HG03097 (cell line): ENCODE data around the gene CLCN5.
"Not testable (repeated sequence)": the region's sequence is repeated elsewhere in the genome, so short reads cannot be mapped to it uniquely, and the experiment has no call there.

Experiments
- ATAC-seq: cut with Tn5 transposase; IDR thresholded peaks from one replicate; pipeline ENCODE4 v1.9.1; 2021; ENCODE audit not compliant: unreplicated experiment, low FRiP score

CLCN5 gene

DNA sequence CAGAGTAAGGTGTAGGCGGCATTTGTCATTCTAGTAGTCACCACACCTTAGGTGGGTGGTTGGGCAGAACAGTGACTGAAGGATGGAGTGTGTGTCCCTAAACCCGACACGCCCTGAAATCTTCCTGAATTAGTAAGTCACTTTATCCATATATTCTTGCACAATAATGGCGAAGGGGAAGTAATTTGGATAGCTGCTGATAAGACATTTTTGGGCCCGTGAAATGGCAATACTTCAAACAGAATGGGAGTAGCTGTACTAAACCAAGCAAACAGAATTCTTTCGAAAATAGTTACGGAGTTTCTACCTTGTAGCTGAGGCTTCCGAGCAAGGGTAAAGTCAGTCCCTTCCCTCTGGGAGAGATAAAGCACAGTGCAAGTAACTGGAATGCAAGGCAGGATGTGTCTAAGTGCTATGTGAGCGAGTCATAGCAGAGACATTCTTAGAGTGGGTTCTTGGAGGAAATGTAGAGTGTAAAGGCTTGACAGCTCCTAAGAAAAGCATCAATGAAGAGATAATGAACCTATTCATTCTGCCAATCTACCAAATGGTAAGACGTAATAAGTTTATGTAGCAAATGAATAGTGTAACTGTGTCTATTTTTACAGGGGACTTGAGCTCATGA, 72.8 kb downstream of the CLCN5 start:
- no peak for ATAC-seq

DNA sequence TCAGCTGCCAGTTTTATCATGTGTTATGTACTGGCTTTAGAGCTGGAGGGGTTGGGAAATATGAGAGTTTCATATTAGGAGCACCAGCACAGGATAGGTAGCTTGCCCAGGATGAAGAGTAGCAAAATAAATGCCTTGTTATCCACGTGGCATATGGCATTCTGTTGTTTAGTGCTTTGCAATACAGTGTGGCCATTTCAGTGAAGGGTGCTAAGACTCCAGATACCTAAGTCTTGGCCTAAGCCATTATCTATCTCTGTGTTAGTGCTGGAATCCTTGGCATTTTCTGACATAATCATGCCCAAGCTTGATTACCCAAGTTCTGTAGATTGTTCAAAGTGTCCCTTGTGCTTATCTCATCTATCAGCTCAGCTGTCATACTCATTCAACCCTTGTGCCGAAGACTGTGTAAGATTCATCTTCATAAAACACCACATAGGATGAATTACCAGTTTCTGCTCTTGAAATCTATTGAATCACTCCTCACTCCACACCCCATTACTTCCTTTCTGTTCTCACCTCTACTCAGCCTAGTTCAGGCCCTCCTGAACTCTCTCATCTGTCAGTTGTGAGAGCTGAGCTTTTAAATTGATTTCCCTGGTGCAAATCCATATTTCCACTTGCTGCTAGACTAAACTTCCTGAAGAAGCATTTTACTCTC, 73.5 kb downstream of the CLCN5 start:
- ATAC-seq: no peak

DNA sequence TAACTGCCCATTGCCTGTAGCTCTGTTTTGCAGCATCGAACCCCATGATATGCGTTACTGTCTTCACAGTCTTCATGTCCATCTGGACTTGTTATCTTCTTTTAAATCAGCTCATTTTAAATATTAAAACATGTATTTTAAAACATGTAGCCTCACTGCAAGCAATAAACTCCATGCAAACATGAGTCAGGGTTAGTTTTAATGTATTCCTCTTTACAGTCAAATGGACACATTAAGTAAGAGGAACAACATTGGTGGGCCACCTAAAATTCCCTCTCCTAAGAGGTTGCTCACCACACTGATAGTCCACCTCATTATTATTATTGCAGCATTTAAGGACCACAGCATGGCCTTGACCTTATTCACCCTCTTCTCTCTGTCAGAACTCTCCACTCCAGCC, 74.1 kb downstream of the CLCN5 start:
- no peak for ATAC-seq

DNA sequence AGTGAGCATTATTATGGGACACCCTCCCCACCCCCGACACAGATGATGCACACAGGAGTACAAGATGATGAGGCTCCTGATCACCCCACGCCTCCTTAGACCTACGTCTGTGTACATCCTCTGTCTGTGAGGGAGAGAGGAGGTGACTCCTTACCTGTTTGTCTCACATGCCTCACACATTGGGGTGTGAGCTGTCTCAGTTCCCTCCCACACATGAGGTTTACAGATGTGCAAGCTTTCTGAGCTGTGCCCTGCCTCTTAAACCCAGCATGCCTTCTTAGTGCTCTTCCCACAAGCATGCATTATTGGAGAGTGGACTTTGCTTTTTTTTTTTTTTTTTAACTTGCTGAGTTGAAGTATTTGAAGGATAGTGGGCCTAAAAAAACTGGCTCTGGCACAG, 76.7 kb downstream of the CLCN5 start:
- ATAC-seq: no peak

DNA sequence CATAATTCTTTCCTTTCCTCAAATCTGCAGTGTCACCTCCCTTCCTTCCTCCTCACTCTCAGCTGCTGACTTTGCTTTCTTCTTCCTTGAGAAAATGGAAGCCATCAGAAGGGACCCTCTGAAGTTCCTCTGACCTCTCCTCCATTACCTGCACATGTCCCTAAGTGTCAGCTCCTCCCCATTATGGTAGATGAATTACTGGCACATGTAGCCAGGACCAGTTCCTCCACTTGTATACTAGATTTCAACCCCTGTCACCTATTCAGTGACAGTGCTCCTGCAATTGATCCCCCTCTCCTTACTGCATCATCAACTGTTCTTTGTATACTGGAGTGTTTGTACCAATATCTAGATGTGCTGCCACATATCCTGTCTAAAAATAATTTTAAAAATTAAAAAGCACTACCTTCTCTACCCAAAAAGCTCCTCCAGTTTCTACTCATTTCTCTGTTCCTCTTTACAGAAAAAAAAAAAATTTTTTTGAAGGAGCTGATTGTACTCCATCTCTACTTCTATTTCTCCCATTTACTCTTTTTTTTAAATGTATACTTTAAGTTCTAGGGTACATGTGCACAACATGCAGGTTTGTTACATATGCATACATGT, 78.6 kb downstream of the CLCN5 start:
- no peak for ATAC-seq

DNA sequence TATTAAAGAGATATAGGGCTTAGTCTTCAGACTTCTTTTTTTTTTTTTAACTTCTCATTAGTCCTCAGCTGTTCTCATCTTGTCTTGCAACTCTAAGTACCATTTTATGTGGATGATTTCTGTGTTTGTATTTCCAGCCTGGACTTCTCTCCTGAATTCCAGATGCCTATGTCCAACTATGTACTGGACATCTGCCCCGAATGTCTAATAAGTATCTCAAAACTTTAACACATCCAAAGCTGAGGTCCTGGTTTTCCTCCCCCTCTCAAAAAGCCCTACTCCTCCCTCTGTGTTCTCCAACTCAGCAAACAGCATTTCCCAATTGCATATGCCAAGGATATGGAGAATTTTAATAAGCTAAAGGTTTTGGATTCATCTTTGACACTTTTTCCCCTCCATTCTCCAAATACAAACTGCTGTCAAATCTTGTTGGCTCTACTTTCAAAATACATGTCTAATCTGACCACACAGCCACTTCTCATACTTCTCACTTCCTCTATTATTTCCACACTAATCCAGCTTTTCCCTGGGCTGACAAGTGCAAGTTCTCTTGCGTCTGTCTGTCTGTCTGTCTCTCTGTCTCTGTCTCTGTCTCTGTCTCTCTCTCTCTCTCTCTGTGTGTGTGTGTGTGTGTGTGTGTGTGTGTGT, 79.8 kb downstream of the CLCN5 start:
- no peak for ATAC-seq

DNA sequence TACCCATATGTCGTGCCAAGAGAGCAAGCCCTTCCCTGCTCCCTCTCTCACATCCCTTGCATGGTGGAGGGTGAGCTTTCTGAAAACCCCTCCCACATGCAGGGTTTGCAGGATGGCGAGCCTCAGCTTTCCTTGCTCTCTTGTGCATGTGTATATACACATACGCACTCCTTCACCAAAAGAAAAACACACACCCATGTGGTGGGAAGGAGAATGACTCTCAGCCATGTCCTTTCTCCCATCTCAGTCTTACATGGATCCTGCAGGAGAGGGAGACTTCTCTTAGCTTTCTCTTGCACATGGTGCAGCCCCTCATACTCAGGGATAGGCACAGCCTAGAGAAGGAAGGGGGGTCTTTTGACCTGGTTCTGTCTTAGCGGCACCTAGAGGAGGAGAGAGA, 81.1 kb downstream of the CLCN5 start:
- ATAC-seq: no peak

DNA sequence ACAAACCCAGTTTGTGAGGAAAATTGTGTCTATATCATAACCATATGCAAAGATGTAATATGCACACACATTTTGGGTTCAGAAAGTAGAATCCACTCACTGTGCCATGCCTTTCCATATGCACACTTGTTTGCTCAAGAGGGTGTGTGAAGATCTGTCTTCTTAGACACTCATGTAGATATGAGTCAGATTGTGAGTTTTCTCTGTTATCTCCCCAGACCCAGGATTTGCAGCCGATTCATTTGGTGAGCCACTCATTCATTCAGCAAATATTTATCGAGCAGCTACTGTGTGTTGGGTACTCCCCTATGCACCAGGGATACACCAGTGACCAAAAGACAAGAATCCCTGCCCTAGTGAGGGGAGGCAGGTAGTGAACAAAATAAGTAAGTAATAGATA, 81.5 kb downstream of the CLCN5 start:
- ATAC-seq: no peak

DNA sequence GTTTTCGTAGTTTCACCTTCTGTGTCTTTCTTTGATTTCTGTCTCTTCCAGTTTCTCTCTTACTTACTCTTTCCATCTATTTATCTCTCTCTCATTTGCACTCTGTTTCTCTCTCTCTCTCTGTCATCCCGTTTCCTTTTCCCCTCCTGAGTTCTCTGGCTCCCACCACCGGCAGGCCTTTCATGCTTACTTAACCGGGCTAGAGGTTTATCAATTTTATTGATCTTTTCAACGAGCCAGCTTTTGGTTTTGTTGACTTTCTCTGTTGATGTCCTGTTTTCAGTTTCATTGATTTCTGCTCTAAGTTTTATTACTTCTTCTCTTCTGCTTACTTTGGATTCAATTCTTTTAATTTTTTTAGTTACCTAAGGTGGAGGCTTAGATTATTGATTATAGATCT, 103.2 kb downstream of the CLCN5 start:
- ATAC-seq: not testable (repeated sequence)

DNA sequence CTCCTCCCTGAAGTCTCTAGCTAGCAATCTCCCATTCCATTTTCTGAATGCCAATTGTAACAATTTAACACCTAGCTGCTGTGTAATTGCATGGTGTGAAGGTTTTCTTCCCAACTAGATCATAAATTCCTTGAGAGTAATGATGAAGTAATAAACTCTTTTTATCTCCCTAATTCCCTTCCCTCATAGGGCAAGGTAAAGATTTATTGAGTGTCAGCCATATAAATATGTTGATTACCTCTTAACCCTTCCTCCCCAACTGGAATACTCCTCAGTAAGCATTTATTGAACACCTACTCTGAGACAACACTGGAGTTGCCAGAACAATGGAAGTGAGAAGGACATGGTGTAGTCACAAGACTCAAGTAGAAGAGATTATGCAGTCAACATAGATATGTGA, 112.7 kb downstream of the CLCN5 start:
- ATAC-seq: no peak

DNA sequence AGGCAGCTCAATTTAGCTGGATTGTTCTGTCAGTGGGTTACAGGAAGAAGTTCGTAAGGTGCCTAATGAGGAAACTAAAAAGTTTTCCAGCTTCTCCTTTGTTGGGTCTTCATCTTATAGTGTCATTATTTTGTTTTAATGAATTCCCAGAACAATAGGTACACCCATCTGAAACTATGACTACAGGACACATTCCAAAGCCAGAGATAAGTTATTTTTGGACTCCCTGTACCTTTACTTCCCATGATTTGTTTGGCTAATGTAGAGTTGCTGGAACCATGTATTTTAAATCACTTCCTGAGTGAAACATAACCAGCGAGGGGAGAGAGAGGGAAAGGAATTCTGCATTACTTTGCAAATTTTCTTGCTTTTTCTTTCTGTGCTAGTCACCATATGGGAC, 114.0 kb downstream of the CLCN5 start:
- ATAC-seq: no peak

DNA sequence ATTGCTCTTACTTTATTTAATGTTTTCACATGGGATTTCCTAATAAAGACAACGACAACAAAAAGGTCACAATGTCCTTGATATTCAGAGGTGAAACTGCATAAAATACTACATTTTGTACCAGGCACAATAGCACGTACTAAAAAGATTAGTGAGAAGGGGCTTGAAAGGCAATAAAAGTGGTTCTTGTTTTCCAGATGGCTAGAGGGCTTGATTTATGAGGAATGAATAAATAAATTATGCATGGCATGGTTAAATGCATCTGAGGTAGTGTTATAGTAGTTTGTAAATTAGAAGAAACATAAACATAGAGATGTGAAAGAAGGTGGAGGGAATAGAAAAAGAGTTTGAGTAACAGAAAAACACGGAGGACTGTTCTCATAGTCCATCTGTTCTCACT, 123.4 kb downstream of the CLCN5 start:
- no peak for ATAC-seq

DNA sequence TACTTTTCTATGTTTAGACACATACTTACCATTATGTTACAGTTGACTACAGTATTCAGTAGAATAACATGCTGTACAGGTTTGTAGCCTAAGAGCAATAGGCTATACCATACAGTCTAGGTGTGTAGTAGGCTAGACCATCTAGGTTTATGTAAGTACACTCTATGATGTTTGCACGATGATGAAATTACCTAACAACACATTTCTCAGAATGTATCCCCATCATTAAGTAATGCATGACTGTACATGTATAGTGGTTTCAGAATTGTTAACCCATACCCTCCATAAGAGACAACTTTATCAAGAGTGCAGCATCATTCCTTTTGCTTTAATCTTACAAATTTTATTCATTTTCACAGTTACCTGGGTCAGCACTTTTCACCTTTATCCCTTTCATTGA, 126.8 kb downstream of the CLCN5 start:
- ATAC-seq: no peak

DNA sequence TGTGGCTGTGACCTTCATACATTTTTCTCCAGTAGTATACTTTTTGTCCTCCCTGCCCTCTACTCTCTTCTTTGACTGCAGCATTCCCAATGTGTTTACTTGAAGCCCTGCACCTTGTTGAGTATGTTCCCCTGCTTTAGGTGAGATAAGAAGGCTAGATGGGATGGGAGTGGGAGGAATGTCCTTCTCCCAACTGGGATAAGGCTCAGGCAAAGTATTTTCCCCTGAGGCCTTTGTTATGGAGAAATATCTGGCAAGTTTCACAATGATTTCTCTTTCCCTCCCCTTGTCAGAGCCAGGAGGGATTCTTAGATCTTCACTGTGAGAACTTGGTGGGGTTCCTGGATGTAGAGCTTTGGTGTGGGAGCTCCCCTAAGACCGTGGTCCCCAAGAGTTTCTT, 131.8 kb downstream of the CLCN5 start:
- no peak for ATAC-seq

DNA sequence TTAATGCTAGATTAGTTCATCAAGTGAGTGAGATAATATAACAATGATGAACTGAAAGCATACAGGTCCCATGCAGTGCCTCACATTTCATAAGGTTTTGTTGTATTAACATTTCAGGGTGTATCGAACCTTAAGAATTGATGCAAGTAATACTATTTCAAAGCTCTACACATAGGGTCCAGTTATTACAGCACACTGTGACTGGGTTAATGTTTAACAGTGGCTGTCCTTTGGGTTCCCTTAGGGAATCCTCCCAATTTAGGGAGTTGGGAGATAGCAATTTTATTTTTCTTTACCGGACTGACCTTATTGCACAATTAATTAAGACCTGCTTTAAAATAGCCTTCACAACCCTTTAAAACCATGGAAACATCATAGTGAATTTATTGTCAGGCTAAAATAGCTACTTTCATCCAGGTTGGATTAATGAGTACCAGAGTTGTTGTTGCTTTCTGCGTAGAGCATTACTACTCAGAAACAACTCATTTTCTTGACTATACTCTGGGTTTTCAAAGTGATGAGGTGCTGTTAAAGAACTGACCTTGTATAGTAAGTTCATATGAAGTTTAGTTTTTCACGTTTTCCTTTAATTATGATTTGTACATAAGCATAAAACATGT, 144.0 kb downstream of the CLCN5 start:
- no peak for ATAC-seq

DNA sequence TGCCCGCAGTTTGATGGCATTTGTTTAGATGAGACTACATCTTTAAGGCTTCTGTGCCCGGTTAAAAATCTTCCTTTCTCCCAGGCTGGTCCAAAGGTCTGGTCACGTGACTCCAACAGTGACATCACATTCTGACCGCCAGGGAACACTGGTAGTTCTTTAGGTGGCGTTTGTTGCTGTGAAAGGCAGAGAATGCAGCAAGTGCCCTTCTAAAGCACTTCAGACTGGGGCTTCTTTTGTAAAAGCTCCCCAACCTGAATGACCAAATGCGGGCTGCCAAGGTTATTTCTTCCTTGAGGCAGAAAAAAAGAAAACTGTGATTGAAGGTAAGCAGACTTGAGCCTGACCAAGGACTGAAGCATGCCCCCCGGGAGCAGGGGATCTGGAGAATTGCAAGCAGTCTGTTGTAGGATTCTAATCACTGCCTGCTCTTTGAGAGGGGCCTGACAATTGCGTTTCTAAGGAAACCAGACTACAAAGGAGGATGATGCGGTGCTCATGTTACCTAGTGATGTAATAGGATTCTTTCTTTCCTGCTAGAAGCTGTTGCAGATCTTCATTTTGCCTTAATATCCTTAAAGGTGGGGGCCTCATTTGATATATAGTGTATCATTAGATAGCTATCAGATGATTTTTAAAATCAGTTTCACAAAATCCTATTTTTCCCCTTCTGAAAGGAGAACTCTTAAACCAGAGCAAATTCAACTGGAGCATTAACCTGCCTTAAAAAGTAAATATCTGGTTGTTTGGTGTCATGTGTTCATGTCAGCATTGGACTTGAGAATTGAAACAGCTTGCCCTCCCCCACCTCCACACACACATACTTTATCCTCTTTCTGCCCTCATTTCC, 145.3 kb downstream of the CLCN5 start:
- no peak for ATAC-seq

DNA sequence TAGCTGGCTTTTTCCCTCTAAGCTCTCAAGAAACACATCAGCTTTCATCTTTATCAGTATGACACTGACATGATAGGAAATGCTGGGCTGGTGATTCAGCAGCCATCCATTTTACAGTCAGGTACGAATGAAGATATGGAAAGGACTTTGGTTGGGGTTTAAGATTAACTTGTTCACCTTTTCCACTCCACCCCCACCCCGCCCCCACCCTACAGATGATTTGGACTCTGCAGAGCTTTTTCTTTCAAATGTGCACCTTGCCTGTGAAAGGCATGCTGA, 145.8 kb downstream of the CLCN5 start:
- ATAC-seq: no peak

DNA sequence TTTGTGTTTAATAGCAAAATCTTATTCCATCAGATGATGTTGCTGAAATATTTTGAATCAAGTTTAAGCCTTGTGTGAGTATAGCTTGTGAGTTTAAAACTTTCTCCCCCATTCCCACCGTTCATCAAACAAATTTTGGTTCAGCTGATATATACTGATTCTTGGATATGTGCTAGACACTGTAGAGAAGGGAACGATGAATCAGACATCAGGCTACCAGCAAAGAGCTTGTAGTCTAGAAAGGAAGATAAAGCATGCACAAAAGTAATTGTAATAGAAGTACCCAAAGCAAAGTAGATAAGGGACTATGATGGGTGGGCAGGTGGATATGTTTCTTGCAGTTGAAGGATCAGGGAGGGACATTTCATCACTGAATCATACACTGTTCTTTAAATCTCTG, 146.5 kb downstream of the CLCN5 start:
- no peak for ATAC-seq

DNA sequence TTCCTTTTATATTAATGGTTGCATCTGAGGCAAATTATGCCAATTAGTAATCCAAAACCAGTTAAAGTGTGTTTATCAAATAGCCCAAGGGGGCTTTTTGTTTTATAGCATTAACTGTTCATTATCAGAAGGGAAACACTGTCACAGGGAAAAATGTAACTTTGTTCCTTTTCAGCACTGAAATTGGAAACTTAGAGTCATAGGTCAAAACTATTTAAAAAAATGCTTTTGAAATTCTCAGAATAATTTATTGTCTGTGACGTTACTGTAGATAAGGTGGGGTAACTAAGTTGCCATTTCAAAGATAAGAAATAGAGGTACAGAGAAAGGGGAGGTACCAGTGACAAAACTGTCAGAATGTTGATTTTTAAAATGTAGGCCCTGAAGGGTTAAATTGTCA, 149.1 kb downstream of the CLCN5 start:
- no peak for ATAC-seq

DNA sequence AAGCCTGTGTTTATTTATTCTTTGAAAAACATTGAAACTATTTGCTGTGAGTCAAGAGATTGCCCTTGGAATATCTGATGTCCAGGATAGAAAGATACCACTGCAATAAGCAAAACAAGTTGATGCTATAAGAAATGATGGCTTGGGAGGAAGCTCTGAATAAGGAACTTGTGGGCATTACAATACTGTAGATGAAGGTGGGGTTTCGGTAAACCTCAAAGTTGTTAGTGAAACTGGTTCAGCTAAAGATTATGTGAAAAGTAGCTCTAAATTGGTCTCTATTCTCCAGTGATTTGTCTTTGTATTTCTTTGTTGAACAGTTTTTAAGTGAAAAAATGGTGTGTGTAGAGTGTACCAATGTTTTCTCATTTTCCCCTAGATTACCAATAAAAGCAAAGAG, 149.7 kb downstream of the CLCN5 start:
- ATAC-seq: no peak

DNA sequence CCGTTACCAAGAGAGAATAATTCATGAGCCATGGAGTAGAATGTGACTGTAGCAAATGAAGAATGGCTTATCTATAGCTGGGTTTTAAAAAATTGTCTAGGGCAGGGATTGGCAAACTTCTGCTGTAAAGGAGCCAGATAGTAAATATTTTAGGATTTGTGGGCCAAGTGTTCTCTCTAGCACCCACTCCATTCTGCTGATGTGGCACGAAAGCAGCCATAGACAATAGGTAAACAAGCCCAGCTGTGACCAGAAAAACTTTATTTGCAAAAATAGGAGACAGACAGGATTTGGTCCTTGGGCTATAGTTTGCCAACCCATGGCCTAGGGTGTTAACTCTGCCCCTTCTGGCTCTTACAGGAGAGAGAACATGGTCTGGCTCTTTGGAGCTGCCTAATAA, 151.2 kb downstream of the CLCN5 start:
- ATAC-seq: no peak
